MCF 10A (cell line): ENCODE results near the gene ST3GAL3. TPM values are rescaled to one million over a fixed set of nuclear protein-coding genes. Genes with fewer than 3 reads are reported as not detected.

Experiments used
- BruUV-seq: library from RNA; stranded (reverse); fragments of 400-500 nt; replicated peaks from 2 replicates; lab custom pipeline; 2021; lab: Mats Ljungman, UMichigan
- CTCF ChIA-PET: fragments of 300-600 bp; sonication (Branson Sonifier 250); formaldehyde crosslinking; extraction: SDS; loops from one replicate; lab custom pipeline; 2021; ENCODE audit warnings: antibody characterized with exemption, inconsistent platforms; lab: Yijun Ruan, JAX
- POLR2A ChIA-PET: fragments of 300-600, 350-650 bp; sonication (Branson Sonifier 250); formaldehyde crosslinking; extraction: SDS; loops from one replicate; lab custom pipeline; 2020; ENCODE audit warnings: antibody characterized with exemption, inconsistent platforms; lab: Yijun Ruan, JAX
- DNase-seq: peaks from one replicate; pipeline ENCODE4 v3.0.0-alpha.2; 2018; ENCODE audit not compliant: unreplicated experiment
- H3K27ac Mint-ChIP-seq: one replicate; pipeline ENCODE4 v1.8.0; 2022; ENCODE audit warnings: mild to moderate bottlenecking, low read depth, mixed read lengths; ENCODE audit not compliant: unreplicated experiment
- H3K27me3 Mint-ChIP-seq: one replicate; pipeline ENCODE4 v1.8.0; 2022; ENCODE audit warnings: mixed read lengths; ENCODE audit not compliant: insufficient read depth, unreplicated experiment
- H3K36me3 Mint-ChIP-seq: one replicate; pipeline ENCODE4 v1.8.0; 2022; ENCODE audit warnings: mild to moderate bottlenecking, moderate library complexity, mixed read lengths; ENCODE audit not compliant: insufficient read depth, unreplicated experiment
- H3K4me1 Mint-ChIP-seq: one replicate; pipeline ENCODE4 v1.8.0; 2022; ENCODE audit warnings: mixed read lengths; ENCODE audit not compliant: insufficient read depth, unreplicated experiment
- H3K4me3 Mint-ChIP-seq: one replicate; pipeline ENCODE4 v1.8.0; 2022; ENCODE audit warnings: mild to moderate bottlenecking, moderate library complexity, mixed read lengths; ENCODE audit not compliant: unreplicated experiment
- H3K9me3 Mint-ChIP-seq: one replicate; pipeline ENCODE4 v1.8.0; 2022; ENCODE audit warnings: mixed read lengths; ENCODE audit not compliant: unreplicated experiment
- intact Hi-C: fragments of 100-400 bp; cut with micrococcal nuclease; formaldehyde crosslinking; loops from 2 replicates; pipeline ENCODE4 v1.14.1; 2022
- total RNA-seq: library from RNA; stranded (reverse); gene quantifications from 2 replicates; pipeline ENCODE4 v1.2.3, GENCODE V29; 2022
- TF ChIP-seq, protein P1 (sequence below): fragments of 200-600 bp; IDR thresholded peaks from one replicate; pipeline ENCODE4 v1.8.0; 2022; ENCODE audit warnings: antibody characterized with exemption, mild to moderate bottlenecking; ENCODE audit not compliant: unreplicated experiment

ST3GAL3 gene
- total RNA-seq, 1 experiment from 2014 or later = 24.2 TPM

DNA sequence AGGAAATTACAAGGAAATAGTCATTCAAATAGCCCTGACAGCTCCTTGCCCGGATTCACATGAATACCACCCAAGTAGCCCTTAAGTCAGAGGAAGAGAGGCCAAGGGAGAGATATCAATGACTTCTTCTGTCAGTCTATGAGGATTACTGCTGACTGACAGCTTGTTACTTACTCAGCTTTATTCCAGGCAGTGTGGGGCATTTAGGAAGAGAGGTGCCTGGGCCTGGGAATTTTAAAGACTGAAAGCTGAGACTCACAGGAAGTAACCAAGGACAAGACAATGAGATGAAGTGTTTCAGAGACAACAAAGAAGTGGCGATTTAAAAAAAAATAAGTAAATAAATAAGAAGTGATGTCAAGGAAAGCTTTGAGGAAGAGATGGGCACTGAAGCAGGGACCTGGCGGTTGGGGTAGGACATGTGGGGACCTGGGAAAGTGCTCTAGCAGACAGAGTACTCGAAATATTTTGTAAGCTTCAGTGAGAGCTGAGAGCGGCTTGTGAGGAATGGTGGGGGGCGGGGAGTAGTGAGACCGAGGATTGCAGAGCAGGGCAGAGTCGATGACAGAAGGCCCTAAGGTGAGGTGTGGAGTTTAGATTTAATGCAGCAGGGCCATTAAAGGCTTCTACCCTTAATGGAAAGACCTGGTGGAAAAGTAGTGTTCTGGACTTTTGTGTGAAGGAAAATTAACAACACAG, 58.9 kb downstream of the ST3GAL3 start:
- BruUV-seq = no TSS peak
- intact Hi-C loops = loop anchor here (10.0 kb wide), 1 partner anchor 111 kb away; the partner anchor contains the start of gene KDM4A
- TF ChIP-seq, protein P1, sequence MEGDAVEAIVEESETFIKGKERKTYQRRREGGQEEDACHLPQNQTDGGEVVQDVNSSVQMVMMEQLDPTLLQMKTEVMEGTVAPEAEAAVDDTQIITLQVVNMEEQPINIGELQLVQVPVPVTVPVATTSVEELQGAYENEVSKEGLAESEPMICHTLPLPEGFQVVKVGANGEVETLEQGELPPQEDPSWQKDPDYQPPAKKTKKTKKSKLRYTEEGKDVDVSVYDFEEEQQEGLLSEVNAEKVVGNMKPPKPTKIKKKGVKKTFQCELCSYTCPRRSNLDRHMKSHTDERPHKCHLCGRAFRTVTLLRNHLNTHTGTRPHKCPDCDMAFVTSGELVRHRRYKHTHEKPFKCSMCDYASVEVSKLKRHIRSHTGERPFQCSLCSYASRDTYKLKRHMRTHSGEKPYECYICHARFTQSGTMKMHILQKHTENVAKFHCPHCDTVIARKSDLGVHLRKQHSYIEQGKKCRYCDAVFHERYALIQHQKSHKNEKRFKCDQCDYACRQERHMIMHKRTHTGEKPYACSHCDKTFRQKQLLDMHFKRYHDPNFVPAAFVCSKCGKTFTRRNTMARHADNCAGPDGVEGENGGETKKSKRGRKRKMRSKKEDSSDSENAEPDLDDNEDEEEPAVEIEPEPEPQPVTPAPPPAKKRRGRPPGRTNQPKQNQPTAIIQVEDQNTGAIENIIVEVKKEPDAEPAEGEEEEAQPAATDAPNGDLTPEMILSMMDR = no peak
- POLR2A ChIA-PET = interaction anchor here (1.1 to 2.1 kb wide), 7 partner anchors 8 to 277 kb away, joined by 3 to 17 read pairs (median 5); partner anchors contain the start of genes ATP6V0B and IPO13
- Mint-ChIP-seq H3K27me3 (no peaks in the 10 kb centered on the region), H3K36me3 (no peaks in the 10 kb centered on the region), H3K4me1 (peaks cover 17% of the 10 kb centered on the region), H3K27ac (no peak overlapping the region), H3K4me3 (no peak overlapping the region), H3K9me3 (no peaks in the 10 kb centered on the region)
- no peak for DNase-seq
- CTCF ChIA-PET = interaction anchor here (0.6 to 9.2 kb wide), 17 partner anchors 12 to 935 kb away, joined by 3 to 369 read pairs (median 4); partner anchors contain the start of genes ARTN and IPO13

DNA sequence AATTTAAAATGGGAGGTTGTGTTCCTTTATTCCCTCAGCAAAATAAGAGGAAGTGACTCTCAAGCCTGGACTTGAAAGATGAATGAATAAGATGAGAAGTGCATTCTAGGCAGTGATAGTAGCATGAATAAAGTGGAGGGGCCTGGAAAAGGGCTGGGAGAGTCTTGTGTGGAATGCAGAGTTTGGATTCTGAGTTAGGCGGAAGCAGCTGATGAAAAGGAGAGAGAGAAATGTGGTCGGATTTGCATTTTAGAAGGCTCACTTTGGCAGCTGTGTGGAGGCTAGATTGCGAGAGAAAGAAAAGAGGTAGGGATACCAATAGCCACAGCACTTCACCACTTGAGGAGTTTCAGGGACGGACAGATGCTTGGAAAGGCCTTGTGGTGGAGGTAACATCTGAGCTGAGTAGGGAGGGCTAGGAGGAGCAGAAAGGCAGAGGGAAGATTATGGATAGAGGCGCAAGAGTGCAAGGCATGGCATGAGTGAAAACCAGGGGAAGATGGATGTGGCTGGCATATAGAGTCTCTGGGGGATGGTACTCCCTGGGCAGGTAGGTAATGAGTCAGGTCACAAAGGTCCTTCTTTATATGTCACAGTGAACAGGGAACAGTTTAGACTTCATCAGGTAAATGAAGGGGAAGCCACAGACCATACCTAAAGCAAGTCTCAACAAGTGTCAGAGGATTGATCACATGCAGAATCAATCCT, 59.6 kb downstream of the ST3GAL3 start:
- CTCF ChIA-PET = interaction anchor here (0.6 to 9.2 kb wide), 5 partner anchors 71 to 267 kb away, joined by 3 to 369 read pairs (median 4); partner anchors contain the start of gene ARTN
- H3K9me3 Mint-ChIP-seq = no peaks in the 10 kb centered on the region

DNA sequence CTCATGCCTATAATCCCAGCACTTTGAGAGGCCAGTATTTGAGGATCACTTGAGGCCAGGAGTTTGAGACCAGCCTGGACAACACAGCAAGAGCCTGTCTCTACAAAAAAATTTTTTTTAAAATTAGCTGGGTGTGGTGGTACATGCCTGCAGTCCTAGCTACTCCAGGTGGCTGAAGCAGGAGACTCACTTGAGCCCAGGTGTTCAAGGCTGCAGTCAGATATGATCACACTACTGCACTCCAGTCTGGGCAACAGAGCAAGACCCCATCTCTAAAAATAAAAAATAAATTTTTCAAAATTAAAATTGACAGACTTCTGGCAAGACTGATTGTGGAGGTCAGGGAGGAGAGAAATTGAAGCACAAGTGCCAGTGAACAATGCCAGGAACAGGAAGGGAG, 60.8 kb downstream of the ST3GAL3 start:
- intact Hi-C loops = loop anchor here (10.0 kb wide), 1 partner anchor 113 kb away; the partner anchor contains the start of gene KDM4A
- POLR2A ChIA-PET = no interaction called here
- CTCF ChIA-PET = interaction anchor here (9.2 kb wide), 1 partner anchor 162 kb away, joined by 369 read pairs; the partner anchor contains the start of gene ARTN
- DNase-seq = no peak
- Mint-ChIP-seq H3K4me3 (no peak overlapping the region), H3K9me3 (no peaks in the 10 kb centered on the region), H3K4me1 (peaks cover 12% of the 10 kb centered on the region), H3K27ac (no peak overlapping the region), H3K27me3 (no peaks in the 10 kb centered on the region), H3K36me3 (peaks cover 7% of the 10 kb centered on the region)
- TF ChIP-seq, protein P1 = no peak
- BruUV-seq = no TSS peak

More for the DNA sequence above, 59.6 kb downstream of the ST3GAL3 start:
- no peak overlapping the region for H3K27ac Mint-ChIP-seq
- peaks cover 17% of the 10 kb centered on the region for H3K4me1 Mint-ChIP-seq
- POLR2A ChIA-PET = interaction anchor here (1.1 to 2.1 kb wide), 3 partner anchors 166 to 179 kb away, joined by 3 to 17 read pairs (median 3); no protein-coding TSS in a partner anchor
- TF ChIP-seq, protein P1 = no peak
- H3K4me3 Mint-ChIP-seq = no peak overlapping the region
- DNase-seq = no peak
- intact Hi-C loops = loop anchor here (10.0 kb wide), 1 partner anchor 112 kb away; the partner anchor contains the start of gene KDM4A
- no TSS peak for BruUV-seq
- no peaks in the 10 kb centered on the region for H3K36me3 Mint-ChIP-seq
- H3K27me3 Mint-ChIP-seq = no peaks in the 10 kb centered on the region
